HepG2 (cell line): ENCODE data around the gene ZNF503. TPM values are rescaled to one million over a fixed set of nuclear protein-coding genes. Genes with fewer than 3 reads are reported as not detected.
A peak's percentile ranks its signal among the peaks of the same experiment; 100 is the strongest.

ENCODE experiments used
- ARNT2 ChIP-seq: sonication (generic); formaldehyde crosslinking; IDR thresholded peaks from 2 replicates; pipeline ENCODE4 v1.8.0; 2022; ENCODE audit warnings: mild to moderate bottlenecking, low read depth, missing genetic modification reagents, moderate library complexity
- ASH2L ChIP-seq: fragments of 300-600, 200-600 bp; sonication (generic); IDR thresholded peaks from 2 replicates; pipeline ENCODE4 v1.7.0; 2017; ENCODE audit warnings: low read depth, mild to moderate bottlenecking, moderate library complexity, mixed read lengths, low read length; ENCODE audit not compliant: insufficient read length
- BCL6 ChIP-seq: IDR thresholded peaks from 2 replicates; pipeline ENCODE4 v1.6.1; 2016; ENCODE audit warnings: missing genetic modification reagents, missing compliant biosample characterization
- DMAP1 ChIP-seq: IDR thresholded peaks from 2 replicates; pipeline ENCODE4 v1.6.1; 2016
- ETV5 ChIP-seq: IDR thresholded peaks from 2 replicates; pipeline ENCODE4 v1.6.1; 2018; ENCODE audit warnings: missing biosample characterization, missing genetic modification reagents, inconsistent platforms, borderline replicate concordance
- FOXP1 ChIP-seq, 2 experiments: fragments of 450-650 bp in 1 of 2; IDR thresholded peaks; 2 replicates each; pipeline ENCODE4 v1.6.1; 2017 to 2018; ENCODE audit warnings: antibody characterized with exemption in 1 of 2
- HDAC2 ChIP-seq: sonication (generic); formaldehyde crosslinking; IDR thresholded peaks from 2 replicates; pipeline ENCODE4 v1.4.0; 2020; ENCODE audit warnings: missing genetic modification reagents
- KDM3A ChIP-seq: IDR thresholded peaks from 2 replicates; pipeline ENCODE4 v1.6.1; 2018; ENCODE audit warnings: low read depth, missing compliant biosample characterization
- KLF6 ChIP-seq: IDR thresholded peaks from 2 replicates; pipeline ENCODE4 v1.8.0; 2016; ENCODE audit warnings: missing biosample characterization, missing genetic modification reagents
- PRMT3 ChIP-seq: sonication (generic); formaldehyde crosslinking; IDR thresholded peaks from 2 replicates; pipeline ENCODE4 v1.8.1; 2022; ENCODE audit warnings: low read depth, mild to moderate bottlenecking, moderate library complexity, missing genetic modification reagents, borderline replicate concordance
- SNRNP70 ChIP-seq: fragments of 200-400 bp; formaldehyde crosslinking; IDR thresholded peaks from 2 replicates; pipeline ENCODE4 v1.6.1; 2017; ENCODE audit warnings: mild to moderate bottlenecking, low read depth, low read length, moderate library complexity
- TCF7 ChIP-seq: sonication (generic); IDR thresholded peaks from 2 replicates; pipeline ENCODE4 v1.6.1; 2016; ENCODE audit warnings: antibody characterized with exemption, low read depth
- ZNF12 ChIP-seq: sonication (generic); formaldehyde crosslinking; IDR thresholded peaks from 2 replicates; pipeline ENCODE4 v1.5.0; 2020; ENCODE audit warnings: missing genetic modification reagents
- ZNF598 ChIP-seq: sonication (generic); formaldehyde crosslinking; IDR thresholded peaks from 2 replicates; pipeline ENCODE4 v1.5.1; 2020; ENCODE audit warnings: mild to moderate bottlenecking, missing genetic modification reagents, borderline replicate concordance
- polyA plus RNA-seq, 8 experiments: library from polyadenylated mRNA; depleted of rRNA in 3 of 8; stranded (reverse) in 7 of 8; unstranded in 1 of 8; fragments of >200 nt; fragmentation: Illumina TruSeq in 4 of 8; extraction: Trizol in 4 of 8; gene quantifications; 2 replicates each; pipeline versions ENCODE4 v1.2.1 to v1.2.3, GENCODE V29; 2011 to 2016; ENCODE audit warnings: low read depth in 4 of 8, missing spikeins in 1 of 8, mixed read lengths in 1 of 8; ENCODE audit not compliant: insufficient read depth in 1 of 8
- total RNA-seq, 5 experiments: library from RNA; depleted of rRNA; stranded (reverse); fragments of >200 nt; fragmentation: Illumina TruSeq; extraction: Trizol; gene quantifications; 2 replicates each; pipeline ENCODE4 v1.2.3, GENCODE V29; 2016; ENCODE audit warnings: low read depth in 1 of 5
- TF ChIP-seq, protein P1 (sequence below): IDR thresholded peaks from 2 replicates; pipeline ENCODE4 v1.4.0; 2020; ENCODE audit warnings: mild to moderate bottlenecking, missing genetic modification reagents
- TF ChIP-seq, protein P2 (sequence below): sonication (generic); formaldehyde crosslinking; IDR thresholded peaks from 2 replicates; pipeline ENCODE4 v1.5.0; 2020; ENCODE audit warnings: mild to moderate bottlenecking, missing genetic modification reagents, borderline replicate concordance
- TF ChIP-seq, protein P3 (sequence below), 2 experiments: sonication (generic) in 1 of 2; formaldehyde crosslinking in 1 of 2; IDR thresholded peaks; 2 replicates each; pipeline versions ENCODE4 v1.4.0 to v1.6.1; 2018 to 2020; ENCODE audit warnings: missing genetic modification reagents in 2 of 2, borderline replicate concordance in 1 of 2, low read depth in 1 of 2, mild to moderate bottlenecking in 1 of 2, missing biosample characterization in 1 of 2
- TF ChIP-seq, protein P4 (sequence below): sonication (generic); formaldehyde crosslinking; IDR thresholded peaks from 2 replicates; pipeline ENCODE4 v1.4.0; 2020; ENCODE audit warnings: missing genetic modification reagents

Gene ZNF503
- total and polyA plus RNA-seq, 2 of the 13 experiments (the other 11 are each of a cell fraction or from before 2014, with no cell fraction given) = 2.7 to 8.3 TPM

DNA sequence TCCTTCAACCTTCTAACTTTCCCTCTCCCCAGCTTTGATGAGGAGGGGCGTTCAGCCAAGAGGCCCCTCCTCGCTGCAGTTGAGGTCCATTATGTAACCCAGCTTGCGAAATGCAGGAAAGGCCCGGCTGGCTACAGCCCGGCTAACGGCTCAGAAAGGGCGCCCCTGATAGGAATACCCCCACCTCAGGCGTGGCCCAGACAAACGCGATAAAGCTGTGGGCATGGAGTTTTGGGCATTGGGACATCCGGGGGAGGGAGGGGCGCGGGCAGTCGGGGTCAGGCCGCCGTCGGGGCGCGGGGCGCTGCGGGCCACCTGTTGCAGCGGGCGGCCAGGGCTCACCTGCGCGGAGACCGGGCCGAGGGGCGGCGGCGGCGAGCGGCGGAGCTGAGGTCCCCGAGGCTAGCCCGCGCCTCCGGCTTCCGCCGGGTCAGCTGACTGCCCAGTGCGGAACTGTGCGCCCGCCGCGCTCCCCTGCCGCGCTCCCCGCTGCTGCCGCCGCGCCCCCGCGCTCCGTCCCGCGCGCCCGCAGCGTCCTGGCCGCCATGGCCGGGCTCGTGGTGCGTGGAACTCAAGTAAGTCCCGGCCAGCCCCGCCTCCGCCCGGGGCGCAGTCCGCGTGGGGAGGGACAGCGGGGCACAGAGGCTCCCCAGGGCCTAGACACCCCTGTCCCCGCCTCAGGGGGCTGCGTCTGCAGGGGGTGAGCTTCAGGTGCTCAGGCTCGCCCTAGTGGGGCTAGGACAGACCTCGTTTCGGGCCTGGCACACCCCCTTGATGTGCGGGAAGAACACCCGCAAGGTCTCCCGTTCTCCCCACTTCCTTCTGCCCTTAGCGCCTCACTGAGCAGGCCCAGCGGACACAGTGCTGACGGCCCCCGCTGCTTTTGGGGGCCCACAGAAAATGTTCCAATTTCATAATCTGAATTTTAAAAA lies 29.9 kb upstream of the ZNF503 start, which contains the start of gene LRMDA (continued):
- TF ChIP-seq, protein P1, sequence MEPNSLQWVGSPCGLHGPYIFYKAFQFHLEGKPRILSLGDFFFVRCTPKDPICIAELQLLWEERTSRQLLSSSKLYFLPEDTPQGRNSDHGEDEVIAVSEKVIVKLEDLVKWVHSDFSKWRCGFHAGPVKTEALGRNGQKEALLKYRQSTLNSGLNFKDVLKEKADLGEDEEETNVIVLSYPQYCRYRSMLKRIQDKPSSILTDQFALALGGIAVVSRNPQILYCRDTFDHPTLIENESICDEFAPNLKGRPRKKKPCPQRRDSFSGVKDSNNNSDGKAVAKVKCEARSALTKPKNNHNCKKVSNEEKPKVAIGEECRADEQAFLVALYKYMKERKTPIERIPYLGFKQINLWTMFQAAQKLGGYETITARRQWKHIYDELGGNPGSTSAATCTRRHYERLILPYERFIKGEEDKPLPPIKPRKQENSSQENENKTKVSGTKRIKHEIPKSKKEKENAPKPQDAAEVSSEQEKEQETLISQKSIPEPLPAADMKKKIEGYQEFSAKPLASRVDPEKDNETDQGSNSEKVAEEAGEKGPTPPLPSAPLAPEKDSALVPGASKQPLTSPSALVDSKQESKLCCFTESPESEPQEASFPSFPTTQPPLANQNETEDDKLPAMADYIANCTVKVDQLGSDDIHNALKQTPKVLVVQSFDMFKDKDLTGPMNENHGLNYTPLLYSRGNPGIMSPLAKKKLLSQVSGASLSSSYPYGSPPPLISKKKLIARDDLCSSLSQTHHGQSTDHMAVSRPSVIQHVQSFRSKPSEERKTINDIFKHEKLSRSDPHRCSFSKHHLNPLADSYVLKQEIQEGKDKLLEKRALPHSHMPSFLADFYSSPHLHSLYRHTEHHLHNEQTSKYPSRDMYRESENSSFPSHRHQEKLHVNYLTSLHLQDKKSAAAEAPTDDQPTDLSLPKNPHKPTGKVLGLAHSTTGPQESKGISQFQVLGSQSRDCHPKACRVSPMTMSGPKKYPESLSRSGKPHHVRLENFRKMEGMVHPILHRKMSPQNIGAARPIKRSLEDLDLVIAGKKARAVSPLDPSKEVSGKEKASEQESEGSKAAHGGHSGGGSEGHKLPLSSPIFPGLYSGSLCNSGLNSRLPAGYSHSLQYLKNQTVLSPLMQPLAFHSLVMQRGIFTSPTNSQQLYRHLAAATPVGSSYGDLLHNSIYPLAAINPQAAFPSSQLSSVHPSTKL (CRISPR knock-in tag) = peak; percentile 70; the same call in 1 of the 2 replicates
- TF ChIP-seq PRMT3 (CRISPR knock-in tag) (no peak), TCF7 (peak; percentile 65), DMAP1 (peak; percentile 53; the same call in 1 of the 2 replicates), ETV5 (peak; percentile 79; the same call in 1 of the 2 replicates), ASH2L (peak; percentile 63), KLF6 (CRISPR knock-in tag) (peak; percentile 49; the same call in 1 of the 2 replicates), BCL6 (CRISPR knock-in tag) (peak; percentile 90), ZNF12 (CRISPR knock-in tag) (peak; percentile 33; the same call in 1 of the 2 replicates), ZNF598 (CRISPR knock-in tag) (0 out of 2 replicates have a peak, but pooled peaks have one; percentile 18), FOXP1 (IDR thresholded peaks at IDR 0.05) (no peak), FOXP1 (CRISPR knock-in tag; IDR thresholded peaks at IDR 0.05) (peak; percentile 51; the same call in 1 of the 2 replicates), ARNT2 (CRISPR knock-in tag) (peak; percentile 79), SNRNP70 (no peak), KDM3A (CRISPR knock-in tag) (peak; percentile 68; the same call in 1 of the 2 replicates), HDAC2 (CRISPR knock-in tag) (peak; percentile 57)
- TF ChIP-seq, protein P2, sequence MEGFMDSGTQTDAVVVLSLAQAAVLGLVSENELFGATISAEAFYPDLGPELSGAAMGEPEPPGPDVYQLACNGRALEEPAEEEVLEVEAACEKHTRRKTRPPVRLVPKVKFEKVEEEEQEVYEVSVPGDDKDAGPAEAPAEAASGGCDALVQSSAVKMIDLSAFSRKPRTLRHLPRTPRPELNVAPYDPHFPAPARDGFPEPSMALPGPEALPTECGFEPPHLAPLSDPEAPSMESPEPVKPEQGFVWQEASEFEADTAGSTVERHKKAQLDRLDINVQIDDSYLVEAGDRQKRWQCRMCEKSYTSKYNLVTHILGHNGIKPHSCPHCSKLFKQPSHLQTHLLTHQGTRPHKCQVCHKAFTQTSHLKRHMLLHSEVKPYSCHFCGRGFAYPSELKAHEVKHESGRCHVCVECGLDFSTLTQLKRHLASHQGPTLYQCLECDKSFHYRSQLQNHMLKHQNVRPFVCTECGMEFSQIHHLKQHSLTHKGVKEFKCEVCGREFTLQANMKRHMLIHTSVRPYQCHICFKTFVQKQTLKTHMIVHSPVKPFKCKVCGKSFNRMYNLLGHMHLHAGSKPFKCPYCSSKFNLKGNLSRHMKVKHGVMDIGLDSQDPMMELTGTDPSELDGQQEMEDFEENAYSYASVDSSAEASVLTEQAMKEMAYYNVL (CRISPR knock-in tag) = peak; percentile 67
- TF ChIP-seq, protein P3, sequence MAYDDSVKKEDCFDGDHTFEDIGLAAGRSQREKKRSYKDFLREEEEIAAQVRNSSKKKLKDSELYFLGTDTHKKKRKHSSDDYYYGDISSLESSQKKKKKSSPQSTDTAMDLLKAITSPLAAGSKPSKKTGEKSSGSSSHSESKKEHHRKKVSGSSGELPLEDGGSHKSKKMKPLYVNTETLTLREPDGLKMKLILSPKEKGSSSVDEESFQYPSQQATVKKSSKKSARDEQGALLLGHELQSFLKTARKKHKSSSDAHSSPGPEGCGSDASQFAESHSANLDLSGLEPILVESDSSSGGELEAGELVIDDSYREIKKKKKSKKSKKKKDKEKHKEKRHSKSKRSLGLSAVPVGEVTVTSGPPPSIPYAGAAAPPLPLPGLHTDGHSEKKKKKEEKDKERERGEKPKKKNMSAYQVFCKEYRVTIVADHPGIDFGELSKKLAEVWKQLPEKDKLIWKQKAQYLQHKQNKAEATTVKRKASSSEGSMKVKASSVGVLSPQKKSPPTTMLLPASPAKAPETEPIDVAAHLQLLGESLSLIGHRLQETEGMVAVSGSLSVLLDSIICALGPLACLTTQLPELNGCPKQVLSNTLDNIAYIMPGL (CRISPR knock-in tag; IDR thresholded peaks at IDR 0.05; ENCODE audit: borderline replicate concordance in 1 of 2, low read depth in 1 of 2) = peak in 1 of 2 experiments; percentile 33; a peak in 1 of 4 replicates
- TF ChIP-seq, protein P4, sequence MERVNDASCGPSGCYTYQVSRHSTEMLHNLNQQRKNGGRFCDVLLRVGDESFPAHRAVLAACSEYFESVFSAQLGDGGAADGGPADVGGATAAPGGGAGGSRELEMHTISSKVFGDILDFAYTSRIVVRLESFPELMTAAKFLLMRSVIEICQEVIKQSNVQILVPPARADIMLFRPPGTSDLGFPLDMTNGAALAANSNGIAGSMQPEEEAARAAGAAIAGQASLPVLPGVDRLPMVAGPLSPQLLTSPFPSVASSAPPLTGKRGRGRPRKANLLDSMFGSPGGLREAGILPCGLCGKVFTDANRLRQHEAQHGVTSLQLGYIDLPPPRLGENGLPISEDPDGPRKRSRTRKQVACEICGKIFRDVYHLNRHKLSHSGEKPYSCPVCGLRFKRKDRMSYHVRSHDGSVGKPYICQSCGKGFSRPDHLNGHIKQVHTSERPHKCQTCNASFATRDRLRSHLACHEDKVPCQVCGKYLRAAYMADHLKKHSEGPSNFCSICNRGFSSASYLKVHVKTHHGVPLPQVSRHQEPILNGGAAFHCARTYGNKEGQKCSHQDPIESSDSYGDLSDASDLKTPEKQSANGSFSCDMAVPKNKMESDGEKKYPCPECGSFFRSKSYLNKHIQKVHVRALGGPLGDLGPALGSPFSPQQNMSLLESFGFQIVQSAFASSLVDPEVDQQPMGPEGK (CRISPR knock-in tag) = peak; percentile 97
